ENCODE data around the gene OLIG1.

The OLIG1 gene

DNA sequence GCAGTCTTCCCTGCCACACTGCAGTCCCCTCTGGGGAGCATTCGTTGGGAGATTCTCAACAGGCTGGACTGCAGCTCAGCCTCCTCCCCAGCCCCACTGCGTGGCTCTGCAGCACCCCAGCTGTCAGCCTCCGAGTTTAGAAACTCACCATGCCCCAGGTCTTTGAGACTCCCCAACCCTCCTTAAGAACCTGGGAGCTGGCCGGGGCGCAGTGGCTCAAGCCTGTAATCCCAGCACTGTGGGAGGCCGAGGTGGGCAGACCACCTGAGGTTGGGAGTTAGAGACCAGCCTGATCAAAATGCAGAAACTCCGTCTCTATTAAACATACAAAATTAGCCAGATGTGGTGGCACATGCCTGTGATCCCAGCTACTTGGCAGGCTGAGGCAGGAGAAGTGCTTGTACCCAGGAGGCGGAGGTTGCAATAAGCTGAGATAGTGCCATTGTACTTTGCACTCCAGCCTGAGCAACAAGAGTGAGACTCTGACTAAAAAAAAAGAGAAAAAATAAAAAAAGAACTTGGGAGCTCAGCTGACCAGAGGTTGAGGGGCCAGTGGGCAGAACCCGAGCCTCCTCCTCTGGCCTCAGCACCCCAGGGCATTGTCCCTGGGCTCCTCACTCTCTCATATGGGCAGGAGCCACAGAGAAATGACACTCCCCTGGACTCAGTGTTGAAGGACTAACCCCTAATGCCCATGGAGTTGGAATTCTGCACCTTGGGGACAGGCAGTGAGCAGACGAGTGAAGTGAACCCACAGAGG, 38.6 kb upstream of the OLIG1 start:
- DNase-seq (ENCODE audit: low read depth in 2 of 2) = no peak

DNA sequence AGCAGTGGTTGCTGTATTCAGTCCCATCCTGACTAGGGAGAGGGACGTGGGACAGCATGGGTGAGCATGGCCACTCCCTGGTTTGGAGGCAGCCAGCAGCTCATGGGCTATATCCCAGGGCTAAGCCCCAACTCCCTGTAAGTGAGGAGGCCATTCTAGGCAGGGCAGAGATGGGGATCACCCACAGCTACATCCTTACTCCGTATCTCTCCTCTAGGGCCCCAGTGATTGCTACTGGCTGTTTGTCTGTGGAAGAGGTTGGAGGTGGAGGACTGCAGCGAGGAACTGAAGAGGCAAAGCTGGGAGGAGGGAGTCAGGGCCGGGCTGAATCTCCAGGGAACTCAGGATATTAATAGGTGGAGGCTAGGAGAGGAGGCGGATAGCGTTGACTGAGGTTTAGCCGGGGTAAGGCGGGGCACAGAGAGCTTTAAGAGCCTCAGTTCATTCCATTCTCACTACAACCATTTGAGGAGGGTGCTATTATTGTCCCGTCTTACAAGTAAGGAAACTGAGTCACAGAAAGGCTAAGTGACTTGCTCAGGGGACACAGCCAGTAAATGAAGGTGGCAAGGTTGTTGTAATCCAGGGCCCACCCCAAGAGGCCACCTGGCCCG, 37.4 kb upstream of the OLIG1 start:
- no peak for DNase-seq (ENCODE audit: low read depth in 2 of 2)

DNA sequence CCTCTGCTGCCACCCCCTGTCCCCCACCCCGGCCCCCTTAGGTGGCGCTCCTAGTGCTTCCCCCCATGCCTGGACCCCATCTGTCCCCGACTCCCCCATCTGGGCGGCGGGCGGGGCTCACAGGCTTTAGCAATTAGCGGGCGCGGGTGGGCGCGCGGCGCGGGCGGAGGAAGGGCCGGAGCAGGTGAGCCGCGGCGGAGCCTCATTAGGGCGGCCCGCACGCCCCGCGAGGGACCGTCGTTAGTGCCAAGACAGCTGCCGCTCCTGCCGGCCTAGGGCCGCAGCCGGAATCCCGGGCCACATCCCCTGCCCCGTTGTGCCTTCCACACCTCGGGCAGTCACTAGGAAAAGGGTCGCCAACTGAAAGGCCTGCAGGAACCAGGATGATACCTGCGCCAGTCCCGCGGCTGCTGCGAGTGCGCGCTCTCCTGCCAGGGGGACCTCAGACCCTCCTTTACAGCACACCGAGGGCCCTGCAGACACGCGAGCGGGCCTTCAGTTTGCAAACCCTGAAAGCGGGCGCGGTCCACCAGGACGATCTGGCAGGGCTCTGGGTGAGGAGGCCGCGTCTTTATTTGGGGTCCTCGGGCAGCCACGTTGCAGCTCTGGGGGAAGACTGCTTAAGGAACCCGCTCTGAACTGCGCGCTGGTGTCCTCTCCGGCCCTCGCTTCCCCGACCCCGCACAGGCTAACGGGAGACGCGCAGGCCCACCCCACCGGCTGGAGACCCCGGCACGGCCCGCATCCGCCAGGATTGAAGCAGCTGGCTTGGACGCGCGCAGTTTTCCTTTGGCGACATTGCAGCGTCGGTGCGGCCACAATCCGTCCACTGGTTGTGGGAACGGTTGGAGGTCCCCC, 36.6 kb upstream of the OLIG1 start:
- no peak for DNase-seq (ENCODE audit: low read depth in 2 of 2)

DNA sequence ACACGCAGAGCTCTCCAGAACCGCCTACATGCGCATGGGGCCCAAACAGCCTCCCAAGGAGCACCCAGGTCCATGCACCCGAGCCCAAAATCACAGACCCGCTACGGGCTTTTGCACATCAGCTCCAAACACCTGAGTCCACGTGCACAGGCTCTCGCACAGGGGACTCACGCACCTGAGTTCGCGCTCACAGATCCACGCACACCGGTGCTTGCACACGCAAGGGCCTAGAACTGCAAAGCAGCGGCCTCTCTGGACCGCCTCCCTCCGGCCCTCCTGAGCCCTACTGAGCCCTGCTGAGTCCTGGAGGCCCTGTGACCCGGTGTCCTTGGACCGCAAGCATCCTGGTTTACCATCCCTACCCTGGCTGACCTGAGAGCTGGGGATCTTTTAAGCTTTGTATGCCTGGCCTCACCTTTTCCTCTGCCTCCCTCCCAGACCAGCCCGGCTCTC, 36.0 kb upstream of the OLIG1 start:
- no peak for DNase-seq (ENCODE audit: low read depth in 2 of 2)

DNA sequence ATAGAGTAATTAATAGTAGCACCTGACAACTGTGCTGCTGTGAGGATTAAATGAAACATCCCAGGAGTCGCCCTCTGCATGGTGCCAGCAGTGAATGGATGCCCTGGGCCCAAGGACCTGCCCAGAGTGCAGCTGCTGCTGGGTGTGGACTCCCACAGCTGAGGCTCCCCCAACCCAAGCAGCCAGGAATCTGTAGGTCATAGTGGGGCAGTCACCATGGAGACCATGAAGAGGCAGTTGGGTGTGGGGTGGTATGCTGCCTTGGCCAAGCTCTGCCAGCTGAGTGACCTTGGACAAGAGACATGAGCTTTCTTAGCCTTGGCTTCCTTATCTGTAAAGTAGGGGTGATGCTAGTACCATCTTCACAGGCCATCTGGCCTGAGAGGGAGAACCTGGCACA, 34.8 kb upstream of the OLIG1 start:
- no peak for DNase-seq (ENCODE audit: low read depth in 2 of 2)

DNA sequence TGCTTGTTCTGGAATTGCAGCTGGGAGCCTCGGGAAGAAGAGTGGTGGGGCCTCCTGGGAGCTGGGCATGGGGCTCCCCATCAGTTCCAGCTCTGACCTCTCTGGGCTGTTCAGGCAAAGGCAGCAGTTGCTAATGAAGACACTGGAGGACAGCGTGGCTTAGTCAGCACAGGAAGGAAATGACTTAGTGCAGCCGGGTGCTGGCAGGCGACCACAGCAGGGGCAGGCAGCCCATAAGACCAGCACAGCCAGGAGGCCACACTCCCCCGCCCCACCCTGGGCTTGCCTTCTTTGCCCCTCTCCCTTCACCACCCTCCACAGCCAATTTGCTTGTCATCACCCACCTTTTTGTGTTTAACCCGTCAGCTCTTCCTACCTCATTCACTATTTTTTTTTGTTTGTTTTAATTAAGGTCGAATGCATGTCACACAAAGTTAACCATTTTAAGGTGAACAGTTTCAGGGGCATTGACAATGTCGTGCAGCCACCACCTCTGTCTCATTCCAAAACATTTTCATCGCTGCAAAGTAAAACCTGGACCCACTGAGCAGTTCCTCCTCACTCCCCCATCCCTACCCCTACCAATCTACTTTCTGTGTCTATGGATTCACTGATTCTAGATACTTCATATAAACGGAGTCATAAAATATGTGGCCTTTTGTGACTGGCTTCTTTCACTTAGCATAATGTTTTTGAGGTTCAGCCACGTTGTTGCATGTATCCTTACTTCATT, 33.3 kb upstream of the OLIG1 start:
- DNase-seq (ENCODE audit: low read depth in 2 of 2) = no peak

DNA sequence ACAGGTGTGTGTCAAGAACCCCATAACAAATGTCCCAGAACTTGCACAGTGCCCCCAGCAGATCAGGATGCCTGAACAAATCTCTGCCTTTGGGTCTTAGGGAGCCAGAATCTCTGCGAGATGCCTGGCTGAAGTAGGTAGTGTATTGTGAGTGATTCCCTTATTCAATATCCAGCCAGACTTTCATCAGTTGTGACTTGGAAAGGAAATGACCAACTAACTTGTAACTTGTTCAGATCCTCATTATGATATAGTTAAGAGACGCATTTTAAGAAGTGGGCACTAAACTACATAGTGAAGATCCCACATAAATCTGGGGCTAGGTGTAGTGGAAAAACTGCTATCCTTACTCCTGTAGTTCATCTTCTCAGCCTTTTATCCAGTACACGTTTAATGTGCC, 32.4 kb upstream of the OLIG1 start:
- no peak for DNase-seq (ENCODE audit: low read depth in 2 of 2)

DNA sequence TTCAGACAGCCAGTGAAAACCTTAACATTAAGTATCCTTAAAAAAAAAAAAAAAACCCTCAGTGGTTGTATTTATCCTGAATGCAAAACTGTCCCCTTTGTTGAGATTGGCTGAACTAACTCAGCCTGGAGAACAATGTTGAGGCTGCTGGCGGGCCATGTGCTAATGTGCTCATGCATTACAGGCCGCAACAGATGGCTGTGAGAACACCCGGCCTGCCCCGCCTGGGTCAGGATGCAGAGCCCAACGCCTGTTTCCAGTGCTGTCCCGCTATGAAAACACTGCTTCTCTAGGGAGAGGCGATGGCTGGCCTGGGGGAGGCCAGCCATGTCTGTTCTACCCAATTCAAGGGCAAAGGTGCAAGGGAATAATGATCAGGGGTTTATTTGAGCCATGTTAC, 30.4 kb upstream of the OLIG1 start:
- no peak for DNase-seq (ENCODE audit: low read depth in 2 of 2)

DNA sequence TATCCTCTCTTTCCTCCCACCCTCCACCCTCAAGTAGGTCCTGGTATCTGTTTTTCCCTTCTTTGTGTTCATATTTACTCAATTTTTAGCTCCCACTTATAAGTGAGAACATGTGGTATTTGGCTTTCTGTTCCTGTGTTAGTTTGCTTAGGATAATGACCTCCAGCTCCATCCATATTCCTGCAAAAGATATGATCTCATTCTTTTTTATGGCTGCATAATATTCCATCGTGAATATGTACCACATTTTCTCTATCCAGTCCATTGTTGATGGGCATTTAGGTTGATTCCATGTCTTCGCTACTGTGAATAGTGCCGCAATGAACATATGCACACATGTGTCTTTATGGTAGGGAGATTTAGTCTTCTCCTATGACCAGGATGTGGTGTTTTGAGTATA, 29.7 kb upstream of the OLIG1 start:
- no peak for DNase-seq (ENCODE audit: low read depth in 2 of 2)

DNA sequence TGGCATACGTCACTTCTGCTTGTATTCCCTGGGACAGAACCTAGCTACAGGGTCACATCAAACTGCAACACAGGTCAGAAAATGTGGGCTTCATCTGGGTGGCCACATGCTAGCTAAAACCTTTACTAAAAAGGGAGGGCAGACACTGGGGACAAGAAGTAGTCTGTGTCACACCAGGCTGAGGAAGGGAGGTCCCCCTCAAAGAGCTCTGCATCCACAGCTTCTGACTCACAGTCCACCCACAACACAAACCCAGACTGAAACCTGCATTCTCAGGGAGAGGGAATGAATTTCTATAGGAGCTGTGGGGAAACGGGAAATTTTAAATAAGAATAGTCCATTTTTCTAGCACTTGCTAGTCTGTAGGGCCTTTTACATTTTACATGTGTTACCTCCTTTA, 28.0 kb upstream of the OLIG1 start:
- no peak for DNase-seq (ENCODE audit: low read depth in 2 of 2)

DNA sequence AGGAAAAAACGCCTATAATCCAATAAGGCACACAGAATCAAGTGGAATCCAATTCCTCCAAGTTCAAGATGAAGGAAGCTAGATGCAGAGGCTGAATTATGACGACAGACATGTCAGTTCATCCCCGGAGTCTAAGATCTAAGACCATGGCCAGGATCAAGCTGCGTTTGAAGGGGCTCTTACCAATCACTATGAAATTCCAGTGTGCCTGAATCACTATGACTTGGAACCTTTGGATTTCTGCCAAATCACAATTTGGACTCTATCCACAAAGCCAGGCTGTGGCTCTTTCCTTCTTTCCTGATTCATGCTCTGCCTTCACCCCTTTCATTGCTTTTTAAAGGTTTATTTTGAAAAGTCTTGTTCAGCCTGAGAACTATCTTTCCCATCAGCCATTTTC, 27.1 kb upstream of the OLIG1 start:
- no peak for DNase-seq (ENCODE audit: low read depth in 2 of 2)

DNA sequence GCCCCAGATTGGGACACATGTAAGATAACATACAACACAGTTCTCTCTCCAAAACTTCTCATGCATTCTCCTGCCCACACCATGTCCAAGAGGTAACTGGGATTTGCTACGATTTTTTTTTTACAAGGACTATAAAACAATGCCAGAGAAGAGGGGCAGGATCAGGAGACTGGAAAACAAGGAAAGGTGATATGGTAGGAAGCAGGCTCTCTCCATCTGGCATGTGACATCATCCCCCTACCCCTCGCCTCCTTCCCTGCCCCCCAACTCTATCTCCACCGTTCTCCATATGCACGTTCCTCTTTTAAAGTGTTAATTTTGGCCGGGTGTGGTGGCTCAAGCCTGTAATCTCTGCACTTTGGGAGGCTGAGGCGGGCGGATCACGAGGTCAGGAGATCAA, 23.5 kb upstream of the OLIG1 start:
- no peak for DNase-seq (ENCODE audit: low read depth in 2 of 2)

DNA sequence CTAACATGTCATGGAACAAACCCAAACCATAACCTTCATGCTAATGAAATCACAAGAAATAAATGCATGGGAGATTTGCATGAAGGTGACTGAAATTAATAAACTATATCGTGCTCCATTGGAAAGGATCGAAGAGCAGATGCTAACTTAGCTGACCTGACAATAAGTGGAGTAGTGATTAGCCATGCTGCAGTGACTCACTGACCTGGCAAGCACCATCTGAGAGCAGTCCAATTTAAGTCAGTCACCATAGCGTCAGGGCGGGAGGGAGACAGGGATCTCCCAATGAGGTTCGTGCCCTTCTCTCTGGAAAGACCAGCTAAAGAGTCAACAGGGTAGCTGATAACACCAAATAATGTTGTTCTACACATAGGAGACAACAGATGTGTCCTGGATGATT, 22.7 kb upstream of the OLIG1 start:
- no peak for DNase-seq (ENCODE audit: low read depth in 2 of 2)

DNA sequence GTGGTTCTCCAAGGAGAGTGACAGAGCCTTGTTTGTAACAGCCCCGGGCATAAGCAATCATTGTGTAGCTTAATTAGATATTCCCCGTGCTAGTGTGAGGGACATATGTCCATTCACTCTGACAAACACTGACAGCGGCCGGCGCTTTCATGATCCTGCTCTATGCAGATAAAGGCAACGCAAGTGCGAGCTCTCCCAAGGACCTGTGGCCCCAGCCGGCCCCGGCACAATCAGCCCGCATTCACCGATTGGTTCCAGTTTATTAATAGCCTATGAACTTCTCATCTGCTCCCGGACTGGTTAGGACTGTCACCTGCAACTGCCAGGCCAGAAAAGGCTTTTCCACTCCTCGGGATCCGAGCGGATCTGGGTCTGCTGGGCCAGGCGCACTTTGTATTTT, 18.0 kb upstream of the OLIG1 start:
- no peak for DNase-seq (ENCODE audit: low read depth in 2 of 2)

DNA sequence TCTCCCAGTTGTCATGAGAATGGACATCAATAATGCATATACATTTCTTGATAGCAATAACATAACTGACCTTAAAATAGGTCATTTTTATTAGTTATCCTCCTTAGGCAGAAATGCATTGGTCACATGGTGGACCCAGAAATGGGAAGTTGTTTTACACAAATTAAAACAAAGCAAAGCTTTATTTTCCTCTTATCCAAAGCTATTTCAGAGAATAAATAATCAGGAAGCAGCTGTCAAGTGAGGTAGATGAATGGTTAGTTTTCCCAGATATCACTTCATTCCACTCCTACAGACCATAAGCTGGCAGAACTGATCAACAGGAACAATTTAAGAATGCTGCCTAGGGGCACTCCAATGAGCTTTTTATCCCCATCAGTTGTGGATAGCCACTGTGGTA, 16.0 kb upstream of the OLIG1 start:
- DNase-seq (ENCODE audit: low read depth in 2 of 2) = no peak

DNA sequence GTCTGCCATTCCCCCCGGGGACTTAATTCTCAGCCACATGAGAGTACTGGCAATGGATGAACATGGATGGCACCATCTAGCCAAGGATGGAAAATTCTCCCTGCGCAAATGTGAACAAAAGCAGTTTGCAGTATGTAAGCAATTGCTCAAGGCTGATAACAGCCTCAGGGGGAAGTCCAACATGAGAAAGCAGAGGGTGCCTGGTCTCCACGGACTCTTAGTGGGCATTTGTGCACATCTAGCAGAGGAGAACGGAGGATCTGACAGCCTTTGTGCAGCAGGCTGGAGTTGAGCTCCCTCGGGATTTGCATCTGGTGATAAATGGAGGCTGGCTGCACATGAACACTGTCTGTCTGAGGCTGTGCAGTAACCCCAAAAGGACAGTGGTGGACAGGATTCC, 13.9 kb upstream of the OLIG1 start:
- no peak for DNase-seq (ENCODE audit: low read depth in 2 of 2)

DNA sequence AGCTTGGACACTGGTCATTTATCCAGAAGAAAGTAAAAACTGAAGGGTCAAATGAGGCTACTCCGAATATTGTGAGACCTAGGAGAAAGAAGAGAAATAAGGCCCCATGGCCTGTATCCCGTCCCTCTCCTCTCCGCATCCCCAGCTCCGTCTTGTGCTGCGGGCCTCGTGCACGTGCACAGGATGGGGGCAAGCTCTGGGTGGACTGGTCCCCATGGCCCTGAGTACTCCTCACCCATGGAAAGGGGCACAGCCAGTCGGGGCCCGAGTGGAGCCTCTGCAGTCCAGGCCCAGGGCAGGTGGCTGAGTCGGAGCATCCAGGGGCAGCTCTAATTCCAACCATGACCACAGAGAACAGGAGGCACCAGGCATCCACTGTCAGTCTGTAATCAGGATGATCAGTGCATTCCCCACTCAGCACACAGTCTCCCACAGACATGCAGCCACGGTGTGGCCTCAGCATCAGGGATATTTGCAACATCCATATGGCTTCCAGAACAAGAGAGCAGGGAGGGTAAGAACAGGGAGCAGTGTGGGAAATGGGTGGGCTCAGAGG, 12.5 kb upstream of the OLIG1 start:
- no peak for DNase-seq (ENCODE audit: low read depth in 2 of 2)

DNA sequence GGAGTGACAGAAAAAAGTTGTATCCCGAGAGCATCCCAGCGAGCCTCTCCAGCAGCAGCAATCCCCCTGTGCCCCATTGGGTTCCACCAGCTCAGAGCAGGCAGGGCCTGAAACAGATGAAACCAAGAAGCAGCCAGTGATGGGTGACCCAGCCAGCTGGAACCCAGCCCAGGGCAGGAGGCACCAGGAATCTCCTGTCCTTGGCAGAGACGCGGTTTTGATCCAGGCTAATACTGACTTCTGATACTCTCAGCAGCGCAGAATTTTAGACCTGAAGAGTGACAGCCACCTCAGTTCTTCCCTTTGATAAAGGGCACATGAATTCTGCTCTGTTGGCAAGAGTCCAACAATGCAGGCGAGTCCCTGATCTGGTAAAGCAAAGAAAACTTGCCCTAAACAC, 11.4 kb upstream of the OLIG1 start:
- no peak for DNase-seq (ENCODE audit: low read depth in 2 of 2)

DNA sequence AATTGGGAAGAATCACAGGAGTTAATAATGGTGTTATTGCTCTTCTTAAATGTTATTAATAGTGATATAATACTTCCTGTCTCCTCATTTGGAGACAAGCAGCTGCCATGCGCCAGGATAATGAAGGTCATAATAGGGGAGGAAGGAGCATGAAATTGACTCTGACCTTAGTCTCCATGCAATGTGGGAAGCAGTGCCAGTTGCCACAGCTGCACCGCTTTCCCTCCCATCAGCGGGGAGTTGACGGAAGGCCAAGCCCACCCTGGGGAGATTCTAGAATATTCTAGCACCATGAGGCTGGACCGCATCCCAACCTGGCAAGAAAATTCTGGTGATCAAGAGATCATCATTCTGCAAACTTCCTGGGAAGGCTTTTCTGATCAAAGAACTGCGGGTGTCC, 11.0 kb upstream of the OLIG1 start:
- no peak for DNase-seq (ENCODE audit: low read depth in 2 of 2)

DNA sequence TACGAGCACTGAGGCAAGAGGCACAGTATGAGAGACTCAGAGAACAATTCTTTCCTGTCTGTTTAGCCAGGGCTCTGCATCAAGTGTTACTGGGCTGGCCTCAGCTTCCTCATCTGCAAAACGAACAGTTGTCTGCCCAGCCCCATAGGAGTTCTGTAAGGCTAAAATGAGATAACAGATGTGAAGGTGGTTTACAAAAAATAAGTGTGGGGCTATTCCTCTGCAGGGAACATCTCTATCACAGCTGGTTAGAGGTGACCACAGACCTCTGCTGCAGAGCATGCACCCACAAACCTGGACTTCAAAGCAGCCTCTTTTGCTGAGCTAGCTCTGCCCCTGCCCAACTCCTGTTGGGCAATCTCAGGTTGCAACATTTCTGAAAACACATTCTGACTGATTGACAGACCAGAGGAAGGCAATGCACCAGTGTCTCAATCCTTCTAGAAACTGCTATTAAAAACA, 10.5 kb upstream of the OLIG1 start:
- no peak for DNase-seq (ENCODE audit: low read depth in 2 of 2)

DNA sequence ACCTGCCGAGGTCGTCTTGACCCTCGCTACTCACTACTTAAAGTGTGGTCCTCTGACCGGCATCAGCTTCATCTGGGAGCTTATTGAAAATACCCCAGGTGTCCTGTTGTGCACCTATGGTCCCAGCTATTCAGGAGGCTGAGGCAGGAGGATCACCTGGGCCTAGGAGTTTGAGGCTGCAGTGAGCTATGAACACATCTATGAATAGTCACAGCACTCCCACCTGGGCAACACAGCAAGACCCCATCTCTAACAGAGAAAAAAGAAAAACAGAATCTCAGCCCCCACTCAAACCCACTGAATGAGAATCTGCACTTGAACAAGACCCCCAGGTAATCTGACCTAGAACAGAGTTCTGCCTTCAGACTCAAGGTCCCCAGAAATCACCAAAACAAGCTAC, 8.7 kb upstream of the OLIG1 start:
- DNase-seq (ENCODE audit: low read depth in 2 of 2) = no peak

DNA sequence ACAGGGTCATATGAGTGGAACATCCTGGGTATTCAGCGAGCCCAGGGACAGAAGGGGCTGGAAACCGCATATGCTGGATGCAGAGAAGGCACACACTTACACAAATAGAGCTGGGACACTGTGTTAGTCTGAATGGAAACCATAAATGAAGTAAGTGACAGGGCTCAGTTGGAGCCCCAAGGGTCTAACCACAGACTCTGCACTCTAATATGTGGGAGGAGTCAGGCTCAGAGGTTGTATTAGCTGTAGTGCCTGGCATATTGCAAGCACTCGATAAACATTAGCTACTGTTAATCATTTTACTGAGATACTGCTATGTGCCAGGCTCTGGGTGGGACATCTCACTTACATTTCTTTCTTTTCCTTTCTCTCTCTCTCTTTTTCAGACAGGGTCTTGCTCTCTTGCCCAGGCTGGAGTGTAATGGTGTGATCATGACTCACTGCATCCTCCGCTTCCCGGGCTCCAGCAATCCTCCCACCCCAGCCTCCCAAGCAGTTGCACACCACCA, 6.5 kb upstream of the OLIG1 start:
- DNase-seq (ENCODE audit: low read depth in 2 of 2) = no peak
